Endothelial cell of umbilical vein (primary cell): ENCODE data around the gene NADK.
"Not testable (repeated sequence)": the region's sequence is repeated elsewhere in the genome, so short reads cannot be mapped to it uniquely, and the experiment has no call there.

Experiments used
- POLR2A ChIP-seq: IDR thresholded peaks from 2 replicates; pipeline ENCODE4 v1.6.1; 2012; ENCODE audit warnings: low read depth, mild to moderate bottlenecking, control low read depth, low read length
- TF ChIP-seq, protein P1 (sequence below), 2 donors: IDR thresholded peaks; 1 replicate in 1 of 2; 2 replicates in 1 of 2; pipeline ENCODE4 v1.5.1; 2011; ENCODE audit warnings: low read length in 2 of 2, mild to moderate bottlenecking in 2 of 2, moderate library complexity in 2 of 2, control low read depth in 1 of 2, inconsistent platforms in 1 of 2, low read depth in 1 of 2; ENCODE audit not compliant: insufficient read depth in 1 of 2; ENCODE audit errors: extremely low read depth in 1 of 2

- not testable (repeated sequence) for TF ChIP-seq POLR2A
- TF ChIP-seq, protein P1, sequence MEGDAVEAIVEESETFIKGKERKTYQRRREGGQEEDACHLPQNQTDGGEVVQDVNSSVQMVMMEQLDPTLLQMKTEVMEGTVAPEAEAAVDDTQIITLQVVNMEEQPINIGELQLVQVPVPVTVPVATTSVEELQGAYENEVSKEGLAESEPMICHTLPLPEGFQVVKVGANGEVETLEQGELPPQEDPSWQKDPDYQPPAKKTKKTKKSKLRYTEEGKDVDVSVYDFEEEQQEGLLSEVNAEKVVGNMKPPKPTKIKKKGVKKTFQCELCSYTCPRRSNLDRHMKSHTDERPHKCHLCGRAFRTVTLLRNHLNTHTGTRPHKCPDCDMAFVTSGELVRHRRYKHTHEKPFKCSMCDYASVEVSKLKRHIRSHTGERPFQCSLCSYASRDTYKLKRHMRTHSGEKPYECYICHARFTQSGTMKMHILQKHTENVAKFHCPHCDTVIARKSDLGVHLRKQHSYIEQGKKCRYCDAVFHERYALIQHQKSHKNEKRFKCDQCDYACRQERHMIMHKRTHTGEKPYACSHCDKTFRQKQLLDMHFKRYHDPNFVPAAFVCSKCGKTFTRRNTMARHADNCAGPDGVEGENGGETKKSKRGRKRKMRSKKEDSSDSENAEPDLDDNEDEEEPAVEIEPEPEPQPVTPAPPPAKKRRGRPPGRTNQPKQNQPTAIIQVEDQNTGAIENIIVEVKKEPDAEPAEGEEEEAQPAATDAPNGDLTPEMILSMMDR (IDR thresholded peaks at IDR 0.05; ENCODE audit: extremely low read depth in 1 of 2, insufficient read depth in 1 of 2, low read depth in 1 of 2, low read length in 2 of 2) = not testable (repeated sequence)
Observed at GRCh38 chr1:1727131-1727651, 51.1 kb downstream of the NADK start.
